Cardiac muscle cell (in vitro differentiated cells and primary cell): ENCODE measurements around the gene GRIA3. TPM values are rescaled to one million over a fixed set of nuclear protein-coding genes. Genes with fewer than 3 reads are reported as not detected.

ENCODE experiments used
- DNase-seq, 2 donors: peaks; one replicate each; pipeline versions ENCODE4 v3.0.0 to v3.0.0-alpha.2; 2010 to 2017; ENCODE audit warnings: low read depth in 1 of 2, low spot score in 1 of 2
- H3K27ac ChIP-seq: fragments of 200-600 bp; sonication (generic); 2 replicates; pipeline ENCODE4 v1.5.1; 2016
- H3K27me3 ChIP-seq: fragments of 200-600 bp; sonication (generic); 2 replicates; pipeline ENCODE4 v1.6.0; 2016; ENCODE audit warnings: control low read depth
- H3K36me3 ChIP-seq: fragments of 200-600 bp; sonication (generic); 2 replicates; pipeline ENCODE4 v1.5.1; 2016; ENCODE audit warnings: control low read depth
- H3K4me1 ChIP-seq: fragments of 200-600 bp; sonication (generic); 2 replicates; pipeline ENCODE4 v1.8.1; 2017; ENCODE audit warnings: low read depth, mild to moderate bottlenecking, mixed run types
- H3K4me3 ChIP-seq: fragments of 200-600 bp; sonication (generic); 2 replicates; pipeline ENCODE4 v1.5.1; 2016; ENCODE audit warnings: mild to moderate bottlenecking
- H3K9me3 ChIP-seq: fragments of 200-600 bp; sonication (generic); 2 replicates; pipeline ENCODE4 v1.5.1; 2017; ENCODE audit warnings: low read depth, mild to moderate bottlenecking, control low read depth
- CTCF ChIP-seq: IDR thresholded peaks from 2 replicates; pipeline ENCODE4 v1.5.1; 2012; ENCODE audit warnings: low read depth, mild to moderate bottlenecking, low read length
- polyA plus RNA-seq: library from polyadenylated mRNA; unstranded; fragments of >200 nt; fragmentation: Nextera tagmentation; extraction: Ambion mirVana; gene quantifications from 2 replicates; pipeline ENCODE4 v1.2.1, GENCODE V29; 2016
- total RNA-seq: library from RNA; depleted of rRNA; stranded (reverse); fragments of >200 nt; gene quantifications from 2 replicates; pipeline ENCODE4 v1.2.3, GENCODE V29; 2016

GRIA3 gene
- total and polyA plus RNA-seq, 2 experiments from 2014 or later = 2.8 to 6.1 TPM

DNA sequence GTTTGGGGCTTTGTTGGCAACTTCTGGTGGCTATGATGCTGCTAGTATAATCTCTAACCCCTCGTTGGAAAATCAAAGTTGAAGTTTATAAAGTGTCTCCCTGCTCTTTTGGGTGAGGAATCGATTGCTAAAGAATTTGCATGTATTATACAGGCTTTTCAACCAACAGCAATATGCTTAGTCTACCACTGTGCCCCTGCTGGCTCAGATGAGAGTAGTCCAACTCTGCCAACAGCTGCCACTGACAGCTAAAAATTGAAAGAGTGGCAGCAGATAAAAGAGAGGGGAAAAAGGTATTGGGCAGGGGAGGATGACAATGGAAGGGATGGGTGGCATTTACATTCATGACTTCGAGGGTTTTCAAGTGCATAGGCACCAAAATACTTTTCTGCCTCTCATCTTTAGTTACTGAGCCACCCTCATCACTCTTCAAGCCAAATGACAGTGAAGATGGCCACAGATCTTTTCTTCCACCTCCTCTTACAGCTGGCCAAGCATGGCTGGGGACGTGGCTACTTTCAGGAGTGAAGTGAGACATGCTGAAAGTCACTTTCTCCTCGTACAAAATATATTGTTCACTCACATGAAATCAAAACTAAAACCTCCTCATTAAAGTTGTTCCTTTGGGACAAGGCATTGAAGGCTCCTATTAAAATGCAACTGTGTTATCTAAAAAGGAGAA lies 2.7 kb upstream of the GRIA3 start:
- TF ChIP-seq CTCF = no peak
- no peaks in the 10 kb centered on the region for H3K36me3 ChIP-seq
- H3K27ac ChIP-seq = no peak overlapping the region
- no peak overlapping the region for H3K4me3 ChIP-seq
- H3K27me3 ChIP-seq = peaks cover 8% of the 10 kb centered on the region
- DNase-seq = no peak
- H3K9me3 ChIP-seq = no peaks in the 10 kb centered on the region
- no peaks in the 10 kb centered on the region for H3K4me1 ChIP-seq

GRCh38 chrX:123184866-123185276 lies 793 bp downstream of the GRIA3 start:
- H3K27ac ChIP-seq = no peak overlapping the region
- peaks cover 10% of the 10 kb centered on the region for H3K27me3 ChIP-seq
- H3K36me3 ChIP-seq = no peaks in the 10 kb centered on the region
- peak overlapping the region; percentile 52 for H3K4me3 ChIP-seq
- no peak for TF ChIP-seq CTCF
- peak in 1 of 2 donors; percentile 38 for DNase-seq
- H3K4me1 ChIP-seq = no peaks in the 10 kb centered on the region
- H3K9me3 ChIP-seq = no peaks in the 10 kb centered on the region

DNA sequence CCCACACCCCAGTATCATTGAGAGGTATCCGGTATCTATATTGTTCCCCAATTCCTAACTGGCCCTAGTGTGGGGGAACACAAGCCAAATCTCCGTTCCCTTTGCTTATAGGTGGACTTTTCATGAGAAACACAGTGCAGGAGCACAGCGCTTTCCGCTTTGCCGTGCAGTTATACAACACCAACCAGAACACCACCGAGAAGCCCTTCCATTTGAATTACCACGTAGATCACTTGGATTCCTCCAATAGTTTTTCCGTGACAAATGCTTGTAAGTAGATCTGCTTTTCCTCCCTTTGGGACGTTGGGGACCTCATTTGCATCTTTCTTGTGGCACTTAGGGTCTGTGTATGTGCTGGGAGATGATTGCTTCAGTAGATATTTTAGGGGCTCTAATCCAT lies 1.6 kb downstream of the GRIA3 start:
- H3K36me3 ChIP-seq = no peaks in the 10 kb centered on the region
- DNase-seq = peak in 1 of 2 donors; percentile 10
- no peaks in the 10 kb centered on the region for H3K4me1 ChIP-seq
- no peak for TF ChIP-seq CTCF
- peak overlapping the region; percentile 52 for H3K4me3 ChIP-seq
- peaks cover 10% of the 10 kb centered on the region for H3K27me3 ChIP-seq
- no peak overlapping the region for H3K27ac ChIP-seq
- H3K9me3 ChIP-seq = no peaks in the 10 kb centered on the region

DNA sequence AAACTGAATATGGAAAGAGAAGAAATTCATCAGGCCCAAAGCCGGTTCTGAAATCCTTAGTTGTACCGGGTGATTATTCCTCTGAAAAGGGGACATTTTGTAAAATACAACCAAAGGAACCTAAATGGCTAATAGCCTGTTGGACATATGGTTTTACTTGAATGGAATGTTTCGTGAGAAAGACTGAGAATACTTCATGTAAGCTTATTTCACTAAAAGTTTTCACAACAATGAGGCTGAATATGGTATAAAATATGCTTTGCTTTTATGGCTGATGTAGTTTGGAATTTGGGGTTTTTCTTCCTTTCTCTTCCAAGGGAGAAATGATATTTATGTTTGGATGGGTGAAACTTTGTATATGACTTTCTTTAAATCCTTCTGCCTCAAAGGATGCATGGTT lies 2.7 kb downstream of the GRIA3 start:
- no peak overlapping the region for H3K4me3 ChIP-seq
- H3K9me3 ChIP-seq = no peaks in the 10 kb centered on the region
- peaks cover 10% of the 10 kb centered on the region for H3K27me3 ChIP-seq
- no peak for TF ChIP-seq CTCF
- H3K4me1 ChIP-seq = no peaks in the 10 kb centered on the region
- DNase-seq = no peak
- H3K36me3 ChIP-seq = no peaks in the 10 kb centered on the region
- no peak overlapping the region for H3K27ac ChIP-seq

- Histone ChIP-seq H3K9me3 (no peaks in the 10 kb centered on the region), H3K36me3 (no peaks in the 10 kb centered on the region), H3K4me1 (no peaks in the 10 kb centered on the region), H3K27me3 (peaks cover 10% of the 10 kb centered on the region), H3K27ac (no peak overlapping the region), H3K4me3 (no peak overlapping the region)
- DNase-seq = no peak
- TF ChIP-seq CTCF = no peak
Measured at GRCh38 chrX:123188081-123188480, 4.0 kb downstream of the GRIA3 start.

DNA sequence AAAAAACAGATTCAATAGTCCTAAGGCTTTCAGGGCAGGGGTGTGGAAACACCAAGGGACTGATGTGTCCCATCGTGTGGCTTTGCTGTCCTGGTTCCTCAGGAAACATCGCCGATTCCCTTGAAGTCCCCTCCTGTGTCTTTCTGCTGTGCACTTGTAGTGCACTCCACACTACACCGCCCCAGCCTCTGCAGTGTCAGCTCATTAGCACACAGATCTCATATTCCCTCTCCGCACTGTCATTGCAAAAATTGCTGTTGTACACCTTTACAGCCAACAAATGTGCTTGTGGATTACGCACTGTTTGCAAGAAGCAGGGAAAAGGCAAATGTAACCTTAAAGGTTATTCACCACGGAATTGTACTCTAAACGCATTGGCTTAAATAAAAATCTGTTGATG lies 5.3 kb downstream of the GRIA3 start:
- no peak for DNase-seq
- H3K36me3 ChIP-seq = no peaks in the 10 kb centered on the region
- H3K4me3 ChIP-seq = no peak overlapping the region

More for the DNA sequence above, 5.3 kb downstream of the GRIA3 start:
- no peaks in the 10 kb centered on the region for H3K4me1 ChIP-seq
- H3K9me3 ChIP-seq = no peaks in the 10 kb centered on the region
- TF ChIP-seq CTCF = no peak
- H3K27ac ChIP-seq = no peak overlapping the region
- H3K27me3 ChIP-seq = peaks cover 10% of the 10 kb centered on the region
